OCI-LY1 (cell line): ENCODE results near the gene ESYT2.

Experiments
- EZH2 ChIP-seq: fragments of 200-600 bp; sonication (generic), shearing (Covaris generic); IDR thresholded peaks from 2 replicates; pipeline ENCODE4 v1.8.0; 2017; ENCODE audit warnings: borderline replicate concordance, mixed run types, mild to moderate bottlenecking, antibody characterized with exemption, low read length, moderate library complexity, mixed read lengths
- TF ChIP-seq, protein P1 (sequence below): fragments of 200-600 bp; sonication (generic), shearing (Covaris generic); IDR thresholded peaks from 2 replicates; pipeline ENCODE4 v1.5.1; 2017; ENCODE audit warnings: mild to moderate bottlenecking, antibody characterized with exemption, low read length, moderate library complexity, mixed read lengths

DNA sequence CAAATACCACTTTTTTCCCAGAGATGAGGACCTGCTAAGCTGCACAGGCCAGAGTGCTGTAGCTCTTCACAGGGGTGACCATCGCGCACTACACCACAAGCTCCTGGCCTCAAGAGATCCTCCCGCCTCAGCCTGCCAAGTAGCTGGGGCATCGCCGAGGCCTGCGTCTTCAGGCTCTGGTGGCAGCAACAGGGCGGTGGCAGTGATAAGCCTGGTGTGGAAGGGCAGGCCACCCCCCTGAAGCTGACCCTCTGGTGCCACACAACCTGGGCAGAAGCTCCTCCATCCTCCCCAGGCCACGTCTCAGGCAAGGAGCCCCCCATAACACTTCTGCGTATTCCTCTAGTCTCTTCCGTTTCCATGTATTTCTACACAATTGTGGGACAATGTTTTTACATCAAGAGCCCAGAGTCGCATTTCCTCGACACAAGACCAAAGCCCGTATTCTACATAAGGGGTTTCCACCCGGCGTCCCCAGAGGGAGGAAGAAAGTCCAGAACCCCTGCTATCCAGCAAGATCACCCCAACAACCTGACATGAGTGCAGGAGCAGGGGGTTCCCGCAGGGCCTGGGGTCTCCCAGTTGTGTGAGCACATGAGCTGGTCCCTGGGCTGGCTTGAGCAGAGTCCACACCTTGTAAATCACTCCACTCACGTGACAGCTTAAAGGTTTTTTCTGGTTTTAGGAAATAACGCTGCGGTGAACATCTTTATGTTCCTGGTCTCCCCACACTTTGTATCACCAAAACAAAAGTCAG lies 87.1 kb downstream of the ESYT2 start:
- TF ChIP-seq, protein P1, sequence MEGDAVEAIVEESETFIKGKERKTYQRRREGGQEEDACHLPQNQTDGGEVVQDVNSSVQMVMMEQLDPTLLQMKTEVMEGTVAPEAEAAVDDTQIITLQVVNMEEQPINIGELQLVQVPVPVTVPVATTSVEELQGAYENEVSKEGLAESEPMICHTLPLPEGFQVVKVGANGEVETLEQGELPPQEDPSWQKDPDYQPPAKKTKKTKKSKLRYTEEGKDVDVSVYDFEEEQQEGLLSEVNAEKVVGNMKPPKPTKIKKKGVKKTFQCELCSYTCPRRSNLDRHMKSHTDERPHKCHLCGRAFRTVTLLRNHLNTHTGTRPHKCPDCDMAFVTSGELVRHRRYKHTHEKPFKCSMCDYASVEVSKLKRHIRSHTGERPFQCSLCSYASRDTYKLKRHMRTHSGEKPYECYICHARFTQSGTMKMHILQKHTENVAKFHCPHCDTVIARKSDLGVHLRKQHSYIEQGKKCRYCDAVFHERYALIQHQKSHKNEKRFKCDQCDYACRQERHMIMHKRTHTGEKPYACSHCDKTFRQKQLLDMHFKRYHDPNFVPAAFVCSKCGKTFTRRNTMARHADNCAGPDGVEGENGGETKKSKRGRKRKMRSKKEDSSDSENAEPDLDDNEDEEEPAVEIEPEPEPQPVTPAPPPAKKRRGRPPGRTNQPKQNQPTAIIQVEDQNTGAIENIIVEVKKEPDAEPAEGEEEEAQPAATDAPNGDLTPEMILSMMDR = no peak
- TF ChIP-seq EZH2 = no peak
